ENCODE measurements around the gene FABP1. TPM values are rescaled to one million over a fixed set of nuclear protein-coding genes. Genes with fewer than 3 reads are reported as not detected.

Gene FABP1
- total RNA-seq, 4 donors from 2014 or later: not detected

- no peaks in the 10 kb centered on the region for H3K9me3 ChIP-seq
- TF ChIP-seq POLR2A (IDR thresholded peaks at IDR 0.05) (no peak), CTCF (IDR thresholded peaks at IDR 0.05) (no peak), EP300 (IDR thresholded peaks at IDR 0.05) (no peak)
- H3K27me3 ChIP-seq: no peaks in the 10 kb centered on the region
- WGBS, 2 donors: 60 to 76% methylated on average over 3 of the region's 3 CpGs
- peaks cover 0 to 4% (median 0%) of the 10 kb centered on the region in 4 donors for H3K4me1 ChIP-seq
- no peak overlapping the region for H3K27ac ChIP-seq
- H3K4me3 ChIP-seq: no peak overlapping the region
- no peaks in the 10 kb centered on the region for H3K36me3 ChIP-seq
- no peak for DNase-seq (ENCODE audit: low spot score in 2 of 2)
Measured at GRCh38 chr2:88097192-88097591, 30.7 kb downstream of the FABP1 start.

GRCh38 chr2:88096708-88097107, 31.2 kb downstream of the FABP1 start:
- Histone ChIP-seq H3K36me3 (no peaks in the 10 kb centered on the region), H3K9me3 (no peaks in the 10 kb centered on the region), H3K4me3 (no peak overlapping the region), H3K27ac (no peak overlapping the region), H3K4me1 (peaks cover 0 to 4% (median 0%) of the 10 kb centered on the region in 4 donors), H3K27me3 (no peaks in the 10 kb centered on the region)
- TF ChIP-seq EP300 (IDR thresholded peaks at IDR 0.05) (no peak), POLR2A (IDR thresholded peaks at IDR 0.05) (no peak), CTCF (IDR thresholded peaks at IDR 0.05) (no peak)
- 86 to 93% methylated on average over 5 of the region's 5 CpGs for WGBS, 2 donors
- DNase-seq (ENCODE audit: low spot score in 2 of 2): no peak

- Histone ChIP-seq H3K27ac (no peak overlapping the region), H3K27me3 (no peaks in the 10 kb centered on the region), H3K4me3 (no peak overlapping the region), H3K36me3 (no peaks in the 10 kb centered on the region), H3K4me1 (no peaks in the 10 kb centered on the region), H3K9me3 (no peaks in the 10 kb centered on the region)
- no peak for DNase-seq (ENCODE audit: low spot score in 2 of 2)
- TF ChIP-seq POLR2A (IDR thresholded peaks at IDR 0.05) (no peak), EP300 (IDR thresholded peaks at IDR 0.05) (no peak), CTCF (IDR thresholded peaks at IDR 0.05) (no peak)
- 79 to 84% methylated on average over 3 of the region's 3 CpGs for WGBS, 2 donors
Measured at GRCh38 chr2:88095022-88095421, 32.8 kb downstream of the FABP1 start.

GRCh38 chr2:88092773-88093172, 35.1 kb downstream of the FABP1 start:
- Histone ChIP-seq H3K27ac (no peak overlapping the region), H3K27me3 (no peaks in the 10 kb centered on the region), H3K36me3 (no peaks in the 10 kb centered on the region), H3K4me1 (no peaks in the 10 kb centered on the region), H3K4me3 (no peak overlapping the region), H3K9me3 (no peaks in the 10 kb centered on the region)
- TF ChIP-seq CTCF (IDR thresholded peaks at IDR 0.05) (no peak), EP300 (IDR thresholded peaks at IDR 0.05) (no peak), POLR2A (IDR thresholded peaks at IDR 0.05) (no peak)
- no peak for DNase-seq (ENCODE audit: low spot score in 2 of 2)

- H3K27me3 ChIP-seq: no peaks in the 10 kb centered on the region
- no peaks in the 10 kb centered on the region for H3K4me1 ChIP-seq
- no peak overlapping the region for H3K4me3 ChIP-seq
- 43 to 75% methylated on average over 3 of the region's 3 CpGs for WGBS, 2 donors
- no peaks in the 10 kb centered on the region for H3K36me3 ChIP-seq
- DNase-seq (ENCODE audit: low spot score in 2 of 2): no peak
- no peak overlapping the region for H3K27ac ChIP-seq
- no peaks in the 10 kb centered on the region for H3K9me3 ChIP-seq
- TF ChIP-seq POLR2A (IDR thresholded peaks at IDR 0.05): no peak
- TF ChIP-seq EP300 (IDR thresholded peaks at IDR 0.05): no peak
Measured at GRCh38 chr2:88091943-88092342, 35.9 kb downstream of the FABP1 start.
